ENCODE data around the gene SYT8. TPM values are rescaled to one million over a fixed set of nuclear protein-coding genes. Genes with fewer than 3 reads are reported as not detected.

SYT8 gene
- polyA plus RNA-seq, 1 donor from 2014 or later = not detected

DNA sequence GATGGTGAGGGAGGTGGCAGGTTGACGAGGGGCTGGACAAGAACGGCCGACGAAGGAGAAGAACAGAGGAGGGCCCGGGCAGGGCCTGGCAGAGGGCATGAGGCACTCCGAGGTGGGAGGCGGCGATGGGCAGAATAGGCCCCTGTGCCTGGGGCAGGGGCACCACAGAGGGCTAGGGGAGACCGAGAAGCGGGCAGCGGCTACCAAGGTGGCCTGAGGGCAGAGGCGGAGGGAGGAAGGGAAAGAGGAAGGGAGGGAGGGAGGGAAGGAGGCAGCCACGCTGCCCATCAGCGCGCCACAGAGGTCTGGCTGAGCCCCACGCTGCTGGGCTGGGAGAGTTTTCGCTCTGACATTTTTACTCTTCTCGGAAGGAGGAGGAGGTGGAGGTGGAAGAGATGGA, 29.4 kb downstream of the SYT8 start:
- no peaks in the 10 kb centered on the region for H3F3A ChIP-seq (ENCODE audit: insufficient read depth, low read length, poor library complexity, severe bottlenecking)
- H3K27me3 ChIP-seq (ENCODE audit: insufficient read depth, low read depth, low read length) = no peaks in the 10 kb centered on the region
- H3K79me2 ChIP-seq (replicated peaks; ENCODE audit: insufficient read depth, low read length) = no peaks in the 10 kb centered on the region
- H3K27ac ChIP-seq (ENCODE audit: low read length) = no peak overlapping the region
- no peak overlapping the region for H3K9ac ChIP-seq (ENCODE audit: low read length)
- H4K20me1 ChIP-seq (ENCODE audit: insufficient read depth) = no peaks in the 10 kb centered on the region
- no peak overlapping the region for H3K4me2 ChIP-seq (ENCODE audit: low read length)
- H2AFZ ChIP-seq (ENCODE audit: low read depth, low read length) = no peak overlapping the region
- H3K9me3 ChIP-seq (ENCODE audit: low read length) = no peaks in the 10 kb centered on the region
- TF ChIP-seq, protein P1, sequence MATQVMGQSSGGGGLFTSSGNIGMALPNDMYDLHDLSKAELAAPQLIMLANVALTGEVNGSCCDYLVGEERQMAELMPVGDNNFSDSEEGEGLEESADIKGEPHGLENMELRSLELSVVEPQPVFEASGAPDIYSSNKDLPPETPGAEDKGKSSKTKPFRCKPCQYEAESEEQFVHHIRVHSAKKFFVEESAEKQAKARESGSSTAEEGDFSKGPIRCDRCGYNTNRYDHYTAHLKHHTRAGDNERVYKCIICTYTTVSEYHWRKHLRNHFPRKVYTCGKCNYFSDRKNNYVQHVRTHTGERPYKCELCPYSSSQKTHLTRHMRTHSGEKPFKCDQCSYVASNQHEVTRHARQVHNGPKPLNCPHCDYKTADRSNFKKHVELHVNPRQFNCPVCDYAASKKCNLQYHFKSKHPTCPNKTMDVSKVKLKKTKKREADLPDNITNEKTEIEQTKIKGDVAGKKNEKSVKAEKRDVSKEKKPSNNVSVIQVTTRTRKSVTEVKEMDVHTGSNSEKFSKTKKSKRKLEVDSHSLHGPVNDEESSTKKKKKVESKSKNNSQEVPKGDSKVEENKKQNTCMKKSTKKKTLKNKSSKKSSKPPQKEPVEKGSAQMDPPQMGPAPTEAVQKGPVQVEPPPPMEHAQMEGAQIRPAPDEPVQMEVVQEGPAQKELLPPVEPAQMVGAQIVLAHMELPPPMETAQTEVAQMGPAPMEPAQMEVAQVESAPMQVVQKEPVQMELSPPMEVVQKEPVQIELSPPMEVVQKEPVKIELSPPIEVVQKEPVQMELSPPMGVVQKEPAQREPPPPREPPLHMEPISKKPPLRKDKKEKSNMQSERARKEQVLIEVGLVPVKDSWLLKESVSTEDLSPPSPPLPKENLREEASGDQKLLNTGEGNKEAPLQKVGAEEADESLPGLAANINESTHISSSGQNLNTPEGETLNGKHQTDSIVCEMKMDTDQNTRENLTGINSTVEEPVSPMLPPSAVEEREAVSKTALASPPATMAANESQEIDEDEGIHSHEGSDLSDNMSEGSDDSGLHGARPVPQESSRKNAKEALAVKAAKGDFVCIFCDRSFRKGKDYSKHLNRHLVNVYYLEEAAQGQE (IDR thresholded peaks at IDR 0.05; ENCODE audit: borderline replicate concordance) = no peak
- H3K36me3 ChIP-seq (ENCODE audit: insufficient read depth, low read length) = no peaks in the 10 kb centered on the region
- H3K9me2 ChIP-seq (ENCODE audit: insufficient read depth, low read length) = no peaks in the 10 kb centered on the region
- no peak overlapping the region for H3K4me3 ChIP-seq (ENCODE audit: low read length)

DNA sequence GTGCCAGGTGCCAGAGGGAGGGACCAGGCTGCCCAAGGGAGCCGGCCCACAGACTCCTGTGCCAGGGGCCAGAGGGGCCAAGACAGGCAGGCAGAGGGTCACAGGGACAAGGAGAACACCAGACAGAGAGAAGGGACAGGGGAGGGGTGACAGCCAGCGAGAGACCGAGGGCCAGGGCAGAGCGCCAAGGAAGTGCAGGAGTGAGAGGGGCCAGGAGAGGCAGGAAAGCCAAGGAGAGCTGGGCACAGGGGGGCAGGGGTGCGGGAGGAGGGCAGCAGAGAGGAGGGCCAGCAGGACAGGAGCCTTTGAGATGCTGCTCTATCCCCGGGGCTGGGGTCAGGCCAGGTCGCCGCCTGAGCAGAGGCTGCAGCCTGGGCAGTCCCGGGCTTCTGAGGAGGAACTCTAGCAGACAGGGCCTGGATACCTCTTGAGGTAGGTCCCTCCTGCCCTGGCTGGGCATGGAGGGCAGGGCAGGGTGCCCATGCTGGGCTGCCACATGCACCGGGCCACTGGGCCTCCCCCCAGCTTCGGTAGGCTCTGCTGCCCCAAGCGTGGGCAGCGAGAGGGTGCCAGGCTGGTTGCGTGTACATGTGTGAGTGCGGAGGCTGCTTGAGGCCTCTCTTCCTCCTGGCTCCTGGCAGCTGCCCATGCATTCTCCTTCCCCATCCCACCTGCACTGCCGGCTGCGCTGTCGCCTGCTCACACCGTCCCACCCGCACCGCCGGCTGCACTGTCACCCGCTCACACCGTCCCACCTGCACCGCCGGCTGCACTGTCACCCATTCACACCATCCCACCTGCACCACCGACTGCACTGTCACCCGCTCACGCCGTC, 30.3 kb downstream of the SYT8 start:
- H3K27ac ChIP-seq (ENCODE audit: low read length) = no peak overlapping the region
- H3F3A ChIP-seq (ENCODE audit: insufficient read depth, low read length, poor library complexity, severe bottlenecking) = no peaks in the 10 kb centered on the region
- no peaks in the 10 kb centered on the region for H4K20me1 ChIP-seq (ENCODE audit: insufficient read depth)
- TF ChIP-seq, protein P2, sequence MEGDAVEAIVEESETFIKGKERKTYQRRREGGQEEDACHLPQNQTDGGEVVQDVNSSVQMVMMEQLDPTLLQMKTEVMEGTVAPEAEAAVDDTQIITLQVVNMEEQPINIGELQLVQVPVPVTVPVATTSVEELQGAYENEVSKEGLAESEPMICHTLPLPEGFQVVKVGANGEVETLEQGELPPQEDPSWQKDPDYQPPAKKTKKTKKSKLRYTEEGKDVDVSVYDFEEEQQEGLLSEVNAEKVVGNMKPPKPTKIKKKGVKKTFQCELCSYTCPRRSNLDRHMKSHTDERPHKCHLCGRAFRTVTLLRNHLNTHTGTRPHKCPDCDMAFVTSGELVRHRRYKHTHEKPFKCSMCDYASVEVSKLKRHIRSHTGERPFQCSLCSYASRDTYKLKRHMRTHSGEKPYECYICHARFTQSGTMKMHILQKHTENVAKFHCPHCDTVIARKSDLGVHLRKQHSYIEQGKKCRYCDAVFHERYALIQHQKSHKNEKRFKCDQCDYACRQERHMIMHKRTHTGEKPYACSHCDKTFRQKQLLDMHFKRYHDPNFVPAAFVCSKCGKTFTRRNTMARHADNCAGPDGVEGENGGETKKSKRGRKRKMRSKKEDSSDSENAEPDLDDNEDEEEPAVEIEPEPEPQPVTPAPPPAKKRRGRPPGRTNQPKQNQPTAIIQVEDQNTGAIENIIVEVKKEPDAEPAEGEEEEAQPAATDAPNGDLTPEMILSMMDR (IDR thresholded peaks at IDR 0.05; ENCODE audit: poor library complexity, severe bottlenecking) = no peak
- TF ChIP-seq POLR2AphosphoS5 (IDR thresholded peaks at IDR 0.05) (no peak), RAD21 (conservative IDR thresholded peaks at IDR 0.05) (no peak), TAF1 (IDR thresholded peaks at IDR 0.05; ENCODE audit: low read depth) (no peak), SMC3 (conservative IDR thresholded peaks at IDR 0.05; ENCODE audit: poor library complexity) (no peak), EZH2 (IDR thresholded peaks at IDR 0.05; ENCODE audit: borderline replicate concordance, insufficient read depth, low read length, poor library complexity, severe bottlenecking) (no peak), MXI1 (conservative IDR thresholded peaks at IDR 0.05; ENCODE audit: poor library complexity, severe bottlenecking) (no peak), EP300 (conservative IDR thresholded peaks at IDR 0.05; ENCODE audit: poor library complexity, severe bottlenecking) (no peak)
- TF ChIP-seq, protein P1 (IDR thresholded peaks at IDR 0.05; ENCODE audit: borderline replicate concordance) = no peak
- no peak overlapping the region for H2AFZ ChIP-seq (ENCODE audit: low read depth, low read length)
- no peak overlapping the region for H3K4me2 ChIP-seq (ENCODE audit: low read length)
- H3K4me3 ChIP-seq (ENCODE audit: low read length) = no peak overlapping the region
- no peaks in the 10 kb centered on the region for H3K79me2 ChIP-seq (replicated peaks; ENCODE audit: insufficient read depth, low read length)
- no peaks in the 10 kb centered on the region for H3K9me3 ChIP-seq (ENCODE audit: low read length)
- H3K9ac ChIP-seq (ENCODE audit: low read length) = no peak overlapping the region
- H3K9me2 ChIP-seq (ENCODE audit: insufficient read depth, low read length) = no peaks in the 10 kb centered on the region
- no peaks in the 10 kb centered on the region for H3K27me3 ChIP-seq (ENCODE audit: insufficient read depth, low read depth, low read length)
- no peaks in the 10 kb centered on the region for H3K36me3 ChIP-seq (ENCODE audit: insufficient read depth, low read length)

All from neural cell (in vitro differentiated cells).